A549 (cell line): ENCODE data around the gene CACNG5.

Experiments used
- CBX2 ChIP-seq: fragments of 200-600 bp; sonication (generic); IDR thresholded peaks from 2 replicates; pipeline ENCODE4 v1.6.1; 2016; ENCODE audit warnings: low read depth, mild to moderate bottlenecking, borderline replicate concordance
- EP300 ChIP-seq, 2 experiments: fragments of >200 bp; sonication (Bioruptor Twin); formaldehyde crosslinking; IDR thresholded peaks; 2 replicates in 1 of 2; 3 replicates in 1 of 2; pipeline ENCODE4 v1.6.1; 2016 to 2017
- GATA3 ChIP-seq: IDR thresholded peaks from 2 replicates; pipeline ENCODE4 v1.6.1; 2012; ENCODE audit warnings: borderline replicate concordance
- HDAC2 ChIP-seq: fragments of 200-600 bp; sonication (generic); IDR thresholded peaks from 2 replicates; pipeline ENCODE4 v1.6.1; 2016
- JUN ChIP-seq, 2 experiments: fragments of >200 bp; sonication (Bioruptor Twin); formaldehyde crosslinking; IDR thresholded peaks; 2 replicates in 1 of 2; 3 replicates in 1 of 2; pipeline ENCODE4 v1.6.1; 2016 to 2017
- RCOR1 ChIP-seq: fragments of 150-350 bp; IDR thresholded peaks from 2 replicates; pipeline ENCODE4 v1.6.1; 2014; ENCODE audit warnings: antibody characterized with exemption, low read length, low read depth
- SMC3 ChIP-seq: fragments of >200 bp; sonication (Bioruptor Twin); formaldehyde crosslinking; IDR thresholded peaks from 3 replicates; pipeline ENCODE4 v1.6.1; 2018; ENCODE audit warnings: inconsistent platforms
- TF ChIP-seq, protein P1 (sequence below): fragments of >200 bp; sonication (Bioruptor Twin); formaldehyde crosslinking; IDR thresholded peaks from 3 replicates; pipeline ENCODE4 v1.5.1; 2016
- TF ChIP-seq, protein P2 (sequence below): IDR thresholded peaks from 2 replicates; pipeline ENCODE4 v1.6.1; 2012; ENCODE audit warnings: low read depth, borderline replicate concordance
- TF ChIP-seq, protein P3 (sequence below): fragments of 200-600 bp; sonication (generic); IDR thresholded peaks from 2 replicates; pipeline ENCODE4 v1.6.1; 2016; ENCODE audit warnings: antibody characterized with exemption, mild to moderate bottlenecking, moderate library complexity

DNA sequence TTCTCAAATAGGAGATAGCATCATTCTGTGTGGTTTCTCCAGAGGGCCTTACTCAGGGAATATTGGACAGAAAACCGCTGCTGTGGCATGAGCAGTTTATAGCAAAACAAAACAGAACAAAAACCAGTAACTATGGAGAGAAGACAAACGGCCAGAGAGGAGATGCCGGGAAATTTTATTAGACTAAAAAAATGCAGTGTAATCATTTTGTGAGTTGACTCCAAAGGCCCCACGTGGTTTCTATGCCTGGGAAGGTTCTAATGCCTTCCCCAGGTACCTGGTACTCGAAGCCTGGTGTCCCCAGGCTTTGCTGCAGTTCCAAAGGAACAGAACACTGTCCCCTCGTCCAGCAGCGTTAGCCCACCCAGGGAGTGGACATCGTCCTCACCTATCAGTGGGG lies 12.9 kb upstream of the CACNG5 start:
- TF ChIP-seq HDAC2 (no peak), JUN (IDR thresholded peaks at IDR 0.05) (no peak), EP300 (IDR thresholded peaks at IDR 0.05) (no peak), SMC3 (no peak), RCOR1 (no peak), CBX2 (no peak), GATA3 (no peak)
- TF ChIP-seq, protein P1, sequence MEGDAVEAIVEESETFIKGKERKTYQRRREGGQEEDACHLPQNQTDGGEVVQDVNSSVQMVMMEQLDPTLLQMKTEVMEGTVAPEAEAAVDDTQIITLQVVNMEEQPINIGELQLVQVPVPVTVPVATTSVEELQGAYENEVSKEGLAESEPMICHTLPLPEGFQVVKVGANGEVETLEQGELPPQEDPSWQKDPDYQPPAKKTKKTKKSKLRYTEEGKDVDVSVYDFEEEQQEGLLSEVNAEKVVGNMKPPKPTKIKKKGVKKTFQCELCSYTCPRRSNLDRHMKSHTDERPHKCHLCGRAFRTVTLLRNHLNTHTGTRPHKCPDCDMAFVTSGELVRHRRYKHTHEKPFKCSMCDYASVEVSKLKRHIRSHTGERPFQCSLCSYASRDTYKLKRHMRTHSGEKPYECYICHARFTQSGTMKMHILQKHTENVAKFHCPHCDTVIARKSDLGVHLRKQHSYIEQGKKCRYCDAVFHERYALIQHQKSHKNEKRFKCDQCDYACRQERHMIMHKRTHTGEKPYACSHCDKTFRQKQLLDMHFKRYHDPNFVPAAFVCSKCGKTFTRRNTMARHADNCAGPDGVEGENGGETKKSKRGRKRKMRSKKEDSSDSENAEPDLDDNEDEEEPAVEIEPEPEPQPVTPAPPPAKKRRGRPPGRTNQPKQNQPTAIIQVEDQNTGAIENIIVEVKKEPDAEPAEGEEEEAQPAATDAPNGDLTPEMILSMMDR: no peak
- TF ChIP-seq, protein P2, sequence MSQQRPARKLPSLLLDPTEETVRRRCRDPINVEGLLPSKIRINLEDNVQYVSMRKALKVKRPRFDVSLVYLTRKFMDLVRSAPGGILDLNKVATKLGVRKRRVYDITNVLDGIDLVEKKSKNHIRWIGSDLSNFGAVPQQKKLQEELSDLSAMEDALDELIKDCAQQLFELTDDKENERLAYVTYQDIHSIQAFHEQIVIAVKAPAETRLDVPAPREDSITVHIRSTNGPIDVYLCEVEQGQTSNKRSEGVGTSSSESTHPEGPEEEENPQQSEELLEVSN: no peak
- TF ChIP-seq, protein P3, sequence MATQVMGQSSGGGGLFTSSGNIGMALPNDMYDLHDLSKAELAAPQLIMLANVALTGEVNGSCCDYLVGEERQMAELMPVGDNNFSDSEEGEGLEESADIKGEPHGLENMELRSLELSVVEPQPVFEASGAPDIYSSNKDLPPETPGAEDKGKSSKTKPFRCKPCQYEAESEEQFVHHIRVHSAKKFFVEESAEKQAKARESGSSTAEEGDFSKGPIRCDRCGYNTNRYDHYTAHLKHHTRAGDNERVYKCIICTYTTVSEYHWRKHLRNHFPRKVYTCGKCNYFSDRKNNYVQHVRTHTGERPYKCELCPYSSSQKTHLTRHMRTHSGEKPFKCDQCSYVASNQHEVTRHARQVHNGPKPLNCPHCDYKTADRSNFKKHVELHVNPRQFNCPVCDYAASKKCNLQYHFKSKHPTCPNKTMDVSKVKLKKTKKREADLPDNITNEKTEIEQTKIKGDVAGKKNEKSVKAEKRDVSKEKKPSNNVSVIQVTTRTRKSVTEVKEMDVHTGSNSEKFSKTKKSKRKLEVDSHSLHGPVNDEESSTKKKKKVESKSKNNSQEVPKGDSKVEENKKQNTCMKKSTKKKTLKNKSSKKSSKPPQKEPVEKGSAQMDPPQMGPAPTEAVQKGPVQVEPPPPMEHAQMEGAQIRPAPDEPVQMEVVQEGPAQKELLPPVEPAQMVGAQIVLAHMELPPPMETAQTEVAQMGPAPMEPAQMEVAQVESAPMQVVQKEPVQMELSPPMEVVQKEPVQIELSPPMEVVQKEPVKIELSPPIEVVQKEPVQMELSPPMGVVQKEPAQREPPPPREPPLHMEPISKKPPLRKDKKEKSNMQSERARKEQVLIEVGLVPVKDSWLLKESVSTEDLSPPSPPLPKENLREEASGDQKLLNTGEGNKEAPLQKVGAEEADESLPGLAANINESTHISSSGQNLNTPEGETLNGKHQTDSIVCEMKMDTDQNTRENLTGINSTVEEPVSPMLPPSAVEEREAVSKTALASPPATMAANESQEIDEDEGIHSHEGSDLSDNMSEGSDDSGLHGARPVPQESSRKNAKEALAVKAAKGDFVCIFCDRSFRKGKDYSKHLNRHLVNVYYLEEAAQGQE: no peak
